Lower leg skin (tissue), 4 donors: ENCODE results near the gene ZNF776. TPM values are rescaled to one million over a fixed set of nuclear protein-coding genes. Genes with fewer than 3 reads are reported as not detected.
"Not testable (repeated sequence)": the region's sequence is repeated elsewhere in the genome, so short reads cannot be mapped to it uniquely, and the experiment has no call there.

ENCODE experiments used
- DNase-seq, 2 donors: peaks; one replicate each; pipeline ENCODE4 v3.0.0-alpha.2; 2019; ENCODE audit warnings: low spot score in 2 of 2
- H3K4me3 ChIP-seq: fragments of 200-600 bp; sonication (generic); 2 replicates; pipeline ENCODE4 v1.5.1; 2017; ENCODE audit warnings: mild to moderate bottlenecking, low read depth; ENCODE audit not compliant: poor library complexity, severe bottlenecking
- CTCF ChIP-seq, 3 donors: fragments of 450-650 bp; IDR thresholded peaks; one replicate each; pipeline ENCODE4 v1.5.1; 2016; ENCODE audit warnings: antibody characterized with exemption in 3 of 3, mild to moderate bottlenecking in 3 of 3, moderate library complexity in 2 of 3
- POLR2A ChIP-seq, 2 donors: fragments of 450-650 bp; IDR thresholded peaks; one replicate each; pipeline ENCODE4 v1.6.1; 2016 to 2017; ENCODE audit warnings: antibody characterized with exemption in 2 of 2, mild to moderate bottlenecking in 1 of 2, moderate library complexity in 1 of 2
- WGBS, 2 donors: methylation state at CpG; one replicate each; pipeline ENCODE4 v1.1.5; 2018; 5-methylcytosine and 5-hydroxymethylcytosine counted together
- intact Hi-C: fragments of 100-400 bp; cut with DNase I; formaldehyde crosslinking; loops from one replicate; pipeline ENCODE4 v1.15.0; 2023; ENCODE audit warnings: low total_unique reads
- total RNA-seq, 4 donors: library from RNA; depleted of rRNA; stranded (reverse); fragments of >200 nt; gene quantifications; one replicate each; pipeline ENCODE4 v1.1.0, GENCODE V29; 2016

The ZNF776 gene
- total RNA-seq, 4 donors from 2014 or later: 9.5 to 23.7 (median 13.0) TPM

- TF ChIP-seq POLR2A (IDR thresholded peaks at IDR 0.05) (no peak), CTCF (IDR thresholded peaks at IDR 0.05) (no peak)
- intact Hi-C loops: no loop called here
- WGBS, 2 donors: 97% methylated on average over 10 of the region's 10 CpGs
- no peak for DNase-seq
- H3K4me3 ChIP-seq: no peak overlapping the region
These were observed 32.7 kb downstream of the ZNF776 start for GRCh38 chr19:57779220-57779845.

- no peak for TF ChIP-seq POLR2A (IDR thresholded peaks at IDR 0.05)
- no peak for TF ChIP-seq CTCF (IDR thresholded peaks at IDR 0.05)
- DNase-seq: no peak
- intact Hi-C loops: no loop called here
- no peak overlapping the region for H3K4me3 ChIP-seq
- 89 to 95% methylated on average over 32 to 38 of the region's 38 CpGs for WGBS, 2 donors
These were observed 39.7 kb downstream of the ZNF776 start for GRCh38 chr19:57786286-57786685.

- no peak overlapping the region for H3K4me3 ChIP-seq
- TF ChIP-seq POLR2A (IDR thresholded peaks at IDR 0.05) (no peak), CTCF (IDR thresholded peaks at IDR 0.05) (no peak)
- 89 to 91% methylated on average over 5 of the region's 5 CpGs for WGBS, 2 donors
- DNase-seq: no peak
- intact Hi-C loops: no loop called here
These were observed 40.3 kb downstream of the ZNF776 start for GRCh38 chr19:57786906-57787305.

- intact Hi-C loops: no loop called here
- no peak for DNase-seq
- no peak overlapping the region for H3K4me3 ChIP-seq
- TF ChIP-seq CTCF (IDR thresholded peaks at IDR 0.05) (no peak), POLR2A (IDR thresholded peaks at IDR 0.05) (no peak)
These were observed 41.6 kb downstream of the ZNF776 start for GRCh38 chr19:57788114-57788692.

GRCh38 chr19:57789288-57789687, 42.7 kb downstream of the ZNF776 start:
- WGBS, 2 donors: 96% methylated on average over 4 of the region's 4 CpGs
- DNase-seq: no peak
- intact Hi-C loops: no loop called here
- TF ChIP-seq POLR2A (IDR thresholded peaks at IDR 0.05) (no peak), CTCF (IDR thresholded peaks at IDR 0.05) (no peak)
- H3K4me3 ChIP-seq: no peak overlapping the region

GRCh38 chr19:57796580-57796979, 50.0 kb downstream of the ZNF776 start:
- 94 to 100% methylated on average over 1 of the region's 1 CpG for WGBS, 2 donors
- H3K4me3 ChIP-seq, DNase-seq, intact Hi-C loops: not testable (repeated sequence)
